B cell (primary cell): Measurements from ENCODE around the gene TAF9. TPM values are rescaled to one million over a fixed set of nuclear protein-coding genes. Genes with fewer than 3 reads are reported as not detected.

Source experiments
- ATAC-seq: fragments of 200-7000 bp; cut with Tn5 transposase; one replicate; pipeline ENCODE4 v1.10.0; 2021; ENCODE audit warnings: low read depth, mild to moderate bottlenecking, moderate number of reproducible peaks, moderate library complexity
- CTCF ChIA-PET: fragments of 350-600 bp; sonication (Branson Sonifier 250); formaldehyde crosslinking; loops from one replicate; lab custom pipeline; 2021; ENCODE audit warnings: antibody characterized with exemption, inconsistent platforms; lab: Charles Lee
- POLR2A ChIA-PET: fragments of 350-600 bp; sonication (Branson Sonifier 250); formaldehyde crosslinking; loops from one replicate; lab custom pipeline; 2021; ENCODE audit warnings: antibody characterized with exemption; lab: Charles Lee
- DNase-seq: peaks from one replicate; pipeline ENCODE4 v3.0.0; 2013
- H2AFZ ChIP-seq: 2 replicates; pipeline ENCODE4 v1.6.1; 2012; ENCODE audit warnings: mild to moderate bottlenecking, low read depth, low read length; ENCODE audit not compliant: insufficient read depth, poor library complexity, severe bottlenecking
- H3K27ac ChIP-seq, 2 donors: 1 replicate in 1 of 2; 2 replicates in 1 of 2; pipeline ENCODE4 v1.5.1; 2012 to 2013; ENCODE audit warnings: low read length in 2 of 2, mild to moderate bottlenecking in 2 of 2, moderate library complexity in 1 of 2
- H3K27me3 ChIP-seq, 4 experiments: fragments of 200-600 bp in 1 of 4; sonication (generic) in 1 of 4; replicated peaks in 1 of 4; 1 replicate in 2 of 4; 2 replicates in 2 of 4; pipeline versions ENCODE4 v1.6.1 to v1.7.0; 2013 to 2016; ENCODE audit warnings: low read length in 3 of 4, mild to moderate bottlenecking in 2 of 4, mixed read lengths in 1 of 4, moderate library complexity in 1 of 4; ENCODE audit not compliant: insufficient read depth in 4 of 4, control insufficient read depth in 3 of 4; ENCODE audit errors: control extremely low read depth in 1 of 4
- H3K36me3 ChIP-seq, 2 experiments: replicated peaks in 1 of 2; 1 replicate in 1 of 2; 2 replicates in 1 of 2; pipeline versions ENCODE4 v1.6.1 to v1.7.1; 2013; ENCODE audit warnings: low read length in 1 of 2; ENCODE audit not compliant: insufficient read depth in 2 of 2, control insufficient read depth in 1 of 2; ENCODE audit errors: control extremely low read depth in 1 of 2, extremely low read depth in 1 of 2
- H3K4me1 ChIP-seq, 2 donors: fragments of 200-600 bp in 1 of 2; sonication (generic) in 1 of 2; 1 replicate in 1 of 2; 2 replicates in 1 of 2; pipeline versions ENCODE4 v1.5.1 to v1.6.1; 2013 to 2017; ENCODE audit warnings: low read length in 2 of 2; ENCODE audit not compliant: control insufficient read depth in 2 of 2, insufficient read depth in 2 of 2
- H3K4me2 ChIP-seq: replicated peaks from 2 replicates; pipeline ENCODE3; 2012; ENCODE audit warnings: mild to moderate bottlenecking, low read depth, low read length; ENCODE audit not compliant: poor library complexity, severe bottlenecking
- H3K4me3 ChIP-seq, 5 experiments: fragments of 200-600 bp in 1 of 5; sonication (generic) in 1 of 5; 1 replicate in 3 of 5; 2 replicates in 2 of 5; pipeline versions ENCODE4 v1.5.1 to v1.7.0; 2011 to 2016; ENCODE audit warnings: low read length in 4 of 5, mild to moderate bottlenecking in 4 of 5, low read depth in 2 of 5, control low read depth in 1 of 5, moderate library complexity in 1 of 5; ENCODE audit not compliant: insufficient read depth in 1 of 5; ENCODE audit errors: control extremely low read depth in 1 of 5, extremely low read depth in 1 of 5
- H3K79me2 ChIP-seq: fragments of 200-600 bp; sonication (generic); one replicate; pipeline ENCODE4 v1.6.0; 2016; ENCODE audit warnings: low read length; ENCODE audit not compliant: control insufficient read depth, insufficient read depth
- H3K9ac ChIP-seq: fragments of 200-600 bp; sonication (generic); 2 replicates; pipeline ENCODE4 v1.6.1; 2017; ENCODE audit warnings: mild to moderate bottlenecking, low read length, moderate library complexity
- H3K9me3 ChIP-seq, 3 donors: one replicate each; pipeline versions ENCODE4 v1.6.1 to v1.7.1; 2013; ENCODE audit warnings: low read length in 2 of 3; ENCODE audit not compliant: control insufficient read depth in 2 of 3, insufficient read depth in 1 of 3; ENCODE audit errors: control extremely low read depth in 1 of 3
- H4K20me1 ChIP-seq: 2 replicates; pipeline ENCODE4 v1.6.0; 2012; ENCODE audit warnings: mild to moderate bottlenecking, low read length; ENCODE audit not compliant: insufficient read depth, control insufficient read depth, poor library complexity, severe bottlenecking
- H3K27ac Mint-ChIP-seq: one replicate; pipeline ENCODE4 v1.8.0; 2021; ENCODE audit warnings: mixed read lengths
- H3K27me3 Mint-ChIP-seq: one replicate; pipeline ENCODE4 v1.8.0; 2021; ENCODE audit warnings: mixed read lengths
- H3K4me1 Mint-ChIP-seq: one replicate; pipeline ENCODE4 v1.8.0; 2021; ENCODE audit warnings: mixed read lengths
- H3K4me3 Mint-ChIP-seq: one replicate; pipeline ENCODE4 v1.8.0; 2021; ENCODE audit warnings: mixed read lengths
- H3K9me3 Mint-ChIP-seq: one replicate; pipeline ENCODE4 v1.8.0; 2022; ENCODE audit warnings: mixed read lengths; ENCODE audit not compliant: insufficient read depth
- EZH2 ChIP-seq: IDR thresholded peaks from 2 replicates; pipeline ENCODE4 v1.6.1; 2012; ENCODE audit warnings: borderline replicate concordance, low read depth, mild to moderate bottlenecking, moderate library complexity, low read length; ENCODE audit not compliant: insufficient read depth, poor library complexity, severe bottlenecking
- WGBS: methylation state at CpG from one replicate; pipeline ENCODE4 v1.1.5; 2013; ENCODE audit warnings: missing lambda C conversion rate; ENCODE audit not compliant: insufficient coverage; 5-methylcytosine and 5-hydroxymethylcytosine counted together
- intact Hi-C: fragments of 100-400 bp; cut with micrococcal nuclease; formaldehyde crosslinking; loops from one replicate; pipeline ENCODE4 v1.10.0; 2022
- polyA plus RNA-seq: library from polyadenylated mRNA; depleted of rRNA; stranded (reverse); fragments of >200 nt; gene quantifications from 2 replicates; pipeline ENCODE4 v1.2.3, GENCODE V29; 2012
- total RNA-seq, 2 donors: library from RNA; stranded (reverse); fragments of 120-200 nt in 1 of 2; gene quantifications; 1 replicate in 1 of 2; 2 replicates in 1 of 2; pipeline versions ENCODE4 v1.2.3 to v1.2.4, GENCODE V29; 2013 to 2022
- TF ChIP-seq, protein P1 (sequence below): fragments of 200-600 bp; IDR thresholded peaks from one replicate; pipeline ENCODE4 v1.8.0; 2022; ENCODE audit warnings: antibody characterized with exemption, mild to moderate bottlenecking

The TAF9 gene
- total and polyA plus RNA-seq, 2 donors (not counting 1 experiment from before 2014, with no cell fraction given) = 42.0 to 64.6 TPM

DNA sequence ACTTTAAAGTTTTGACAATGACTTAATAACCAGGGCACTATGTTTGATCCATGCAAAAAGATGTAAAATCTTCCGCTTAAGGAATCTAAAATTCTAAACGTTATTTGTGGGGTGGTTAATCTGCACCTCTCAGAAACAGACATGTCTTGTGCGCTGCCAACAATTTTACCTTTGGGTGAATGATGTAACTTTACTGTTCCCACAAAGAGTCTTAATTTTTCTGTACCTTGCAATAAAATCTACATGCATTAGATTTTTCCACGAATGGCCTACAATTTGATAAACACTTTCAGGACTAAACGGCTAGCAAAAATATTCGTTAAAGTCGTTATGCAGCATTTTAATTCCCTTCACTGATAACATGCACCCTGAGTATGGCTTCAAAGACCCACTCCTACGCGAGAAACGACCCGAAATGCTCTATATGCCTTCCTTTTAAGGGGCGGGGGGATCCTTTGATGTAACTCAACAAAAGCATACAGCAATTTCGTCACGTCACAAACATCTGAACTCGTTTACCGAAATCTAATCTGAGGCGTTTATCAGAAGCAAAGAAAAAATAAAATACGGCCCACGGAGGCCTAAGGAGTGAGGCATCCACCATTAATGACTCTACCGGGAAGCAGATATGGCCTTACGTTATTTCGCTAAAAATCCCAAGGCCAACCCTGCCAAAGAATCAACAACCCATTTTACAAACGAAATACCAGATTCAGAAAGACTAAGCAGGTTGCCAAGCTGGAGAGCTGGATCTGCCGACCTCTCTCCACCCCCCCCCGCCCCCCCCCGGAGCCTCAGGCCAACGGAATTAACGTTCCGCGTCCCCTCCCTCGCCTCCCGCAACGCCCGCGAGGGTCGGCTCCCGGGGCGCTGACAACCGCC lies 621 bp downstream of the TAF9 start:
- DNase-seq = no peak
- POLR2A ChIA-PET = no interaction called here

More for the DNA sequence above, 621 bp downstream of the TAF9 start:
- Histone ChIP-seq H4K20me1 (peaks cover 3% of the 10 kb centered on the region), H3K9ac (peak overlapping the region; percentile 88), H3K79me2 (peaks cover 66% of the 10 kb centered on the region), H3K4me3 (peak overlapping the region; percentile 69 to 89 (median 83)), H3K4me1 (peaks cover 20 to 25% of the 10 kb centered on the region in 2 donors), H3K9me3 (no peaks in the 10 kb centered on the region), H2AFZ (peak overlapping the region; percentile 86), H3K27ac (peak overlapping the region; percentile 96 to 99), H3K27me3 (no peaks in the 10 kb centered on the region), H3K4me2 (peak overlapping the region; percentile 78), H3K36me3 (peaks cover 3 to 29% of the 10 kb centered on the region in 2 experiments)
- no peaks in the 10 kb centered on the region for H3K27me3 Mint-ChIP-seq
- H3K4me3 Mint-ChIP-seq = peak overlapping the region; percentile 96
- WGBS = 1% methylated on average over 29 of the region's 39 CpGs
- peak overlapping the region; percentile 96 for H3K27ac Mint-ChIP-seq
- TF ChIP-seq, protein P1, sequence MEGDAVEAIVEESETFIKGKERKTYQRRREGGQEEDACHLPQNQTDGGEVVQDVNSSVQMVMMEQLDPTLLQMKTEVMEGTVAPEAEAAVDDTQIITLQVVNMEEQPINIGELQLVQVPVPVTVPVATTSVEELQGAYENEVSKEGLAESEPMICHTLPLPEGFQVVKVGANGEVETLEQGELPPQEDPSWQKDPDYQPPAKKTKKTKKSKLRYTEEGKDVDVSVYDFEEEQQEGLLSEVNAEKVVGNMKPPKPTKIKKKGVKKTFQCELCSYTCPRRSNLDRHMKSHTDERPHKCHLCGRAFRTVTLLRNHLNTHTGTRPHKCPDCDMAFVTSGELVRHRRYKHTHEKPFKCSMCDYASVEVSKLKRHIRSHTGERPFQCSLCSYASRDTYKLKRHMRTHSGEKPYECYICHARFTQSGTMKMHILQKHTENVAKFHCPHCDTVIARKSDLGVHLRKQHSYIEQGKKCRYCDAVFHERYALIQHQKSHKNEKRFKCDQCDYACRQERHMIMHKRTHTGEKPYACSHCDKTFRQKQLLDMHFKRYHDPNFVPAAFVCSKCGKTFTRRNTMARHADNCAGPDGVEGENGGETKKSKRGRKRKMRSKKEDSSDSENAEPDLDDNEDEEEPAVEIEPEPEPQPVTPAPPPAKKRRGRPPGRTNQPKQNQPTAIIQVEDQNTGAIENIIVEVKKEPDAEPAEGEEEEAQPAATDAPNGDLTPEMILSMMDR = no peak
- TF ChIP-seq EZH2 = no peak
- H3K4me1 Mint-ChIP-seq = peaks cover 36% of the 10 kb centered on the region
- no peak for ATAC-seq
- no peaks in the 10 kb centered on the region for H3K9me3 Mint-ChIP-seq
- intact Hi-C loops = loop anchor here (1.0 kb wide), 7 partner anchors 36 to 325 kb away; partner anchors contain the start of genes CCDC125, CDK7 and CENPH
- CTCF ChIA-PET = interaction anchor here (1.5 kb wide), 1 partner anchor 275 kb away, joined by 7 read pairs; the partner anchor contains the start of gene SLC30A5
